ENCODE results near the gene CFAP54. TPM values are rescaled to one million over a fixed set of nuclear protein-coding genes. Genes with fewer than 3 reads are reported as not detected.
A peak's percentile ranks its signal among the peaks of the same experiment; 100 is the strongest.

The CFAP54 gene
- total RNA-seq, 2 donors from 2014 or later, result 0.38 to 0.97 TPM

GRCh38 chr12:96892104-96892503 is 402.7 kb downstream of the CFAP54 start:
- intact Hi-C loops (cut with DNase I), result no loop called here
- no peak for DNase-seq
- no peak for ATAC-seq

- ATAC-seq, result no peak
- intact Hi-C loops (cut with DNase I), result no loop called here
- no peak for DNase-seq
Measured at GRCh38 chr12:96897421-96897820, 408.0 kb downstream of the CFAP54 start.

GRCh38 chr12:96901175-96901574 is 411.8 kb downstream of the CFAP54 start:
- no peak for ATAC-seq
- no peak for DNase-seq
- intact Hi-C loops (cut with DNase I), result no loop called here

- ATAC-seq (no peak), DNase-seq (no peak)
- intact Hi-C loops (cut with DNase I), result no loop called here
Measured at GRCh38 chr12:96902076-96902475, 412.7 kb downstream of the CFAP54 start.

- no peak for DNase-seq
Measured at GRCh38 chr12:96906498-96906848, 417.1 kb downstream of the CFAP54 start.

GRCh38 chr12:96906849-96907670 is 417.7 kb downstream of the CFAP54 start, which contains the start of gene NEDD1:
TSS of gene NEDD1 (plus strand) at chr12:96907257. CDS start at chr12:96909760, 2,503 bp downstream.
- intact Hi-C loops (cut with DNase I), result no loop called here
- ATAC-seq (peak; percentile 99), DNase-seq (peak; percentile 89)

More at GRCh38 chr12:96906498-96906848, 417.1 kb downstream of the CFAP54 start:
- intact Hi-C loops (cut with DNase I), result no loop called here
- no peak for ATAC-seq

GRCh38 chr12:96907671-96908422 is 418.5 kb downstream of the CFAP54 start:
- intact Hi-C loops (cut with DNase I), result no loop called here
- DNase-seq (peak; percentile 20), ATAC-seq (peak; percentile 41 to 46)

- intact Hi-C loops (cut with DNase I), result no loop called here
- DNase-seq, result no peak
- no peak for ATAC-seq
Measured at GRCh38 chr12:96908423-96908675, 419.0 kb downstream of the CFAP54 start.

- DNase-seq (no peak), ATAC-seq (no peak)
- intact Hi-C loops (cut with DNase I), result no loop called here
Measured at GRCh38 chr12:96912261-96912660, 422.9 kb downstream of the CFAP54 start.

GRCh38 chr12:96912943-96913342 is 423.6 kb downstream of the CFAP54 start:
- intact Hi-C loops (cut with DNase I), result no loop called here
- DNase-seq (no peak), ATAC-seq (no peak)

GRCh38 chr12:96919510-96920210 is 430.3 kb downstream of the CFAP54 start:
- ATAC-seq (no peak), DNase-seq (no peak)
- intact Hi-C loops (cut with DNase I), result no loop called here

Other genes starting within 250 kb of the CFAP54 start
- 10 to 100 TPM; 17.0 to 35.6 TPM for gene CDK17, start 89.1 kb upstream of the CFAP54 start, total RNA-seq

Measured in left cardiac atrium (tissue), 4 donors.